HCT116 (cell line): Measurements from ENCODE around the gene ZNF577. TPM values are rescaled to one million over a fixed set of nuclear protein-coding genes. Genes with fewer than 3 reads are reported as not detected.

Experiments used
- ATAC-seq: fragments of 200-7000 bp; cut with Tn5 transposase; 2 replicates; pipeline ENCODE4 v1.9.1; 2020; ENCODE audit warnings: mild to moderate bottlenecking, moderate library complexity
- BruUV-seq: library from RNA; stranded (reverse); fragments of 400-500 nt; replicated peaks from 2 replicates; lab custom pipeline; 2021; lab: Mats Ljungman, UMichigan
- CTCF ChIA-PET: fragments of 300-600 bp; sonication (Branson Sonifier 250); formaldehyde crosslinking; loops from one replicate; lab custom pipeline; 2021; ENCODE audit warnings: antibody characterized with exemption; lab: Charles Lee
- POLR2A ChIA-PET: fragments of 300-600, 350-600 bp; sonication (Branson Sonifier 250); formaldehyde crosslinking; loops from one replicate; lab custom pipeline; 2021; ENCODE audit warnings: antibody characterized with exemption; lab: Charles Lee
- RAD21 ChIA-PET, 2 experiments: fragments of 300-600 bp; sonication (Branson Sonifier 250); formaldehyde crosslinking; loops; one replicate each; lab custom pipeline; 2023; ENCODE audit warnings: low total read pairs in 2 of 2; ENCODE audit not compliant: uncharacterized antibody in 2 of 2, unreplicated experiment in 2 of 2, low non-redundant PET in 1 of 2; lab: Charles Lee
- DNase-seq: peaks from one replicate; pipeline ENCODE4 v3.0.0-alpha.2; 2010; ENCODE audit warnings: low read depth, low spot score
- H2AFZ ChIP-seq: fragments of 200-600 bp; shearing (Covaris generic), sonication (generic); 2 replicates; pipeline ENCODE4 v1.6.1; 2017; ENCODE audit warnings: low read depth, mixed run types, mixed read lengths, antibody characterized with exemption, low read length; ENCODE audit not compliant: poor library complexity, severe bottlenecking
- H3K27ac ChIP-seq: 2 replicates; pipeline ENCODE4 v1.5.1; 2012; ENCODE audit warnings: low read depth, low read length
- H3K27me3 ChIP-seq: fragments of 200-600 bp; sonication (generic); 2 replicates; pipeline ENCODE4 v1.6.1; 2016; ENCODE audit warnings: mixed run types, low read length, mixed read lengths; ENCODE audit not compliant: insufficient read depth
- H3K36me3 ChIP-seq, 2 experiments: fragments of 200-500 bp in 1 of 2; fragments of 200-600 bp in 1 of 2; sonication (Bioruptor generic) in 1 of 2; sonication (generic) in 1 of 2; 2 replicates each; pipeline versions ENCODE4 v1.5.1 to v1.6.1; 2014 to 2016; ENCODE audit warnings: low read length in 2 of 2, inconsistent platforms in 1 of 2, mixed read lengths in 1 of 2, mixed run types in 1 of 2; ENCODE audit not compliant: insufficient read depth in 2 of 2, control insufficient read depth in 1 of 2
- H3K4me1 ChIP-seq, 2 experiments: fragments of 200-600 bp in 1 of 2; sonication (generic) in 1 of 2; 2 replicates each; pipeline versions ENCODE4 v1.5.1 to v1.6.1; 2012 to 2017; ENCODE audit warnings: low read length in 2 of 2, inconsistent platforms in 1 of 2, mild to moderate bottlenecking in 1 of 2, mixed read lengths in 1 of 2, mixed run types in 1 of 2, moderate library complexity in 1 of 2; ENCODE audit not compliant: insufficient read depth in 2 of 2, control insufficient read depth in 1 of 2
- H3K4me2 ChIP-seq: fragments of 200-600 bp; sonication (generic); 2 replicates; pipeline ENCODE4 v1.6.1; 2017; ENCODE audit warnings: mixed run types, low read length, mixed read lengths
- H3K4me3 ChIP-seq, 2 experiments: fragments of 200-600 bp in 1 of 2; sonication (generic) in 1 of 2; replicated peaks in 1 of 2; 2 replicates each; pipeline ENCODE4 v1.5.1; 2011 to 2016; ENCODE audit warnings: low read length in 2 of 2, control low read depth in 1 of 2, low read depth in 1 of 2, mild to moderate bottlenecking in 1 of 2, mixed read lengths in 1 of 2, mixed run types in 1 of 2
- H3K79me2 ChIP-seq: fragments of 200-600 bp; sonication (generic); 2 replicates; pipeline ENCODE4 v1.6.1; 2017; ENCODE audit warnings: mild to moderate bottlenecking, mixed run types, low read length, moderate library complexity, mixed read lengths; ENCODE audit not compliant: insufficient read depth
- H3K9ac ChIP-seq: fragments of 200-600 bp; sonication (generic); 2 replicates; pipeline ENCODE4 v1.6.1; 2016; ENCODE audit warnings: low read length, mixed read lengths
- H3K9me2 ChIP-seq: fragments of 200-600 bp; sonication (generic), shearing (Covaris generic); 2 replicates; pipeline ENCODE4 v1.6.1; 2017; ENCODE audit warnings: mixed run types, mild to moderate bottlenecking, moderate library complexity; ENCODE audit not compliant: insufficient read depth
- H3K9me3 ChIP-seq, 2 experiments: fragments of 200-500 bp in 1 of 2; fragments of 200-600 bp in 1 of 2; sonication (Bioruptor generic) in 1 of 2; sonication (generic) in 1 of 2; 2 replicates each; pipeline ENCODE4 v1.6.1; 2014 to 2017; ENCODE audit warnings: low read length in 2 of 2, mixed read lengths in 2 of 2, inconsistent platforms in 1 of 2, low read depth in 1 of 2, mild to moderate bottlenecking in 1 of 2, mixed run types in 1 of 2, moderate library complexity in 1 of 2; ENCODE audit not compliant: control insufficient read depth in 1 of 2, insufficient read depth in 1 of 2
- H4K20me1 ChIP-seq: fragments of 200-600 bp; sonication (generic), shearing (Covaris generic); 2 replicates; pipeline ENCODE4 v1.6.1; 2017; ENCODE audit warnings: mixed run types, mild to moderate bottlenecking, moderate library complexity; ENCODE audit not compliant: insufficient read depth
- ELF1 ChIP-seq: IDR thresholded peaks from 2 replicates; pipeline ENCODE4 v1.6.1; 2012; ENCODE audit warnings: low read depth, borderline replicate concordance
- EZH2 ChIP-seq: fragments of 200-600 bp; sonication (generic); IDR thresholded peaks from 2 replicates; pipeline ENCODE4 v1.6.1; 2017; ENCODE audit warnings: antibody characterized with exemption, mixed run types
- FOSL1 ChIP-seq: IDR thresholded peaks from 2 replicates; pipeline ENCODE4 v1.6.1; 2012; ENCODE audit warnings: low read depth
- JUND ChIP-seq: IDR thresholded peaks from 2 replicates; pipeline ENCODE4 v1.6.1; 2012
- MAX ChIP-seq: IDR thresholded peaks from 2 replicates; pipeline ENCODE4 v1.6.1; 2012
- POLR2AphosphoS5 ChIP-seq: IDR thresholded peaks from 2 replicates; pipeline ENCODE4 v1.6.1; 2011; ENCODE audit warnings: mild to moderate bottlenecking, low read depth, low read length, moderate library complexity
- ZNF274 ChIP-seq: fragments of 200-500 bp; sonication (Bioruptor generic); IDR thresholded peaks from 2 replicates; pipeline ENCODE4 v1.6.1; 2014; ENCODE audit warnings: mild to moderate bottlenecking, low read depth, low read length, inconsistent platforms
- intact Hi-C: fragments of 100-400 bp; cut with micrococcal nuclease; formaldehyde crosslinking; loops from 2 replicates; pipeline ENCODE4 v1.10.0; 2022
- total RNA-seq: library from RNA; stranded (reverse); gene quantifications from one replicate; pipeline ENCODE4 v1.2.1, GENCODE V29; 2021; ENCODE audit not compliant: unreplicated experiment

Gene ZNF577
- total RNA-seq, 1 experiment from 2014 or later: 5.8 TPM

GRCh38 chr19:51873097-51873496, 14.7 kb downstream of the ZNF577 start:
- CTCF ChIA-PET: no interaction called here
- POLR2A ChIA-PET: no interaction called here

DNA sequence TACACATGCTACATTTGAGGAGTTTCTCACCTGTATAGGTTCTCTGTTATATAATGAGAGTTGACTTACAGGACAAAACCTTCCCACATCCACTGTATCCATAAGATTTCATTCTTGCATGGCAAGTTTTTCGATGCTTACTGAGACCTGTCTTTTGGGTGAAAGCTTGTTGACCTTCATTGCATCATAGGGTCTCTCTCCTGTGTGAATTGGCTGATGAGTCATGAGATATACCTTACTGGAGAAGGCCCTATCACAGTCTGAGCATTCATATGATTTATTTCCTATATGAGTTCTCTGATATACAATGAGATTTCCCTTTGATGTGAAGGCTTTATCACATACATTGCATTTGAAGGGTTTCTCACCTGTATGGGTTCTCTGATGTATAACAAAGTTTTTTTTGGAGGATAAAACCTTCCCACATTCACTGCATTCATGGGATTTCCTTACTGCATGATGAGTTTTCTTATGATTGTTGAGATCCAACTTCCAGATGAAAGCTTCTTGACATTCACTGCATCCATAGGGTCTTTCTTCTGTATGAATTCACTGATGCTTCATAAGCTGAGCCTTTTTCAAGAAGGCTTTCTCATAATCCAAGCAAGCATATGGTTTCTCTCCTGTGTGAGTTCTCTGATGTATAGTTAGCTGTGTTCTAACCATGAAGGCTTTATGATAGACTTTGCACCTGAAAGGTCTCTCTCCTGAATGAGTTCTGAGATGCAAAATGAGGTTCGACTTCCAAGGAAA, 25.7 kb downstream of the ZNF577 start:
- no peaks in the 10 kb centered on the region for H3K4me1 ChIP-seq
- intact Hi-C loops: no loop called here
- no peaks in the 10 kb centered on the region for H3K79me2 ChIP-seq
- no peak overlapping the region for H3K27ac ChIP-seq
- H3K9ac ChIP-seq: no peak overlapping the region
- peaks cover 44 to 64% of the 10 kb centered on the region in 2 experiments; a peak in 3 of 4 replicates for H3K9me3 ChIP-seq
- no peaks in the 10 kb centered on the region for H3K9me2 ChIP-seq
- CTCF ChIA-PET: no interaction called here
- RAD21 ChIA-PET: no interaction called here
- no peak overlapping the region for H2AFZ ChIP-seq
- DNase-seq (no peak), ATAC-seq (no peak)
- no peaks in the 10 kb centered on the region for H3K36me3 ChIP-seq
- H4K20me1 ChIP-seq: no peaks in the 10 kb centered on the region
- no peak overlapping the region for H3K4me3 ChIP-seq
- H3K27me3 ChIP-seq: no peaks in the 10 kb centered on the region
- POLR2A ChIA-PET: interaction anchor here (0.6 kb wide), 1 partner anchor 23 kb away, joined by 4 read pairs; no protein-coding TSS in a partner anchor
- no peak for TF ChIP-seq JUND
- TF ChIP-seq ZNF274: peak; percentile 87
- no peak for TF ChIP-seq MAX
- TF ChIP-seq ELF1: no peak
- TF ChIP-seq FOSL1: no peak
- TF ChIP-seq EZH2: no peak
- no peak for TF ChIP-seq POLR2AphosphoS5
- TF ChIP-seq, all 23 proteins: peak for 1
- H3K4me2 ChIP-seq: no peak overlapping the region
- no TSS peak for BruUV-seq

More at GRCh38 chr19:51873097-51873496, 14.7 kb downstream of the ZNF577 start:
- no peak for DNase-seq
- no peaks in the 10 kb centered on the region for H3K9me2 ChIP-seq
- RAD21 ChIA-PET: no interaction called here
- H3K4me2 ChIP-seq: no peak overlapping the region
- peaks cover 44 to 61% of the 10 kb centered on the region in 2 experiments; a peak in 3 of 4 replicates for H3K9me3 ChIP-seq
- H3K79me2 ChIP-seq: no peaks in the 10 kb centered on the region
- no peak overlapping the region for H3K27ac ChIP-seq
- no peaks in the 10 kb centered on the region for H3K27me3 ChIP-seq
- no peaks in the 10 kb centered on the region for H3K4me1 ChIP-seq
- no peak overlapping the region for H2AFZ ChIP-seq
- H4K20me1 ChIP-seq: no peaks in the 10 kb centered on the region
- BruUV-seq: no TSS peak
- H3K36me3 ChIP-seq: peaks cover 16 to 41% of the 10 kb centered on the region in 2 experiments
- no peak overlapping the region for H3K9ac ChIP-seq
- TF ChIP-seq ELF1 (no peak), ZNF274 (peak; percentile 76)
- H3K4me3 ChIP-seq: no peak overlapping the region
- no peak for ATAC-seq
- intact Hi-C loops: no loop called here
